ENCODE data around the gene TMEM82. TPM values are rescaled to one million over a fixed set of nuclear protein-coding genes. Genes with fewer than 3 reads are reported as not detected.

TMEM82 gene
- total RNA-seq, 4 donors from 2014 or later: 2.5 to 42.4 (median 32.7) TPM

GRCh38 chr1:15744122-15744679 is 1.9 kb downstream of the TMEM82 start:
- no peak overlapping the region for H3K4me3 ChIP-seq
- no peak for DNase-seq
- H3K9me3 ChIP-seq: no peaks in the 10 kb centered on the region
- no peak overlapping the region for H3K27ac ChIP-seq
- H3K36me3 ChIP-seq: peaks cover 0 to 2% (median 0%) of the 10 kb centered on the region in 3 donors
- H3K27me3 ChIP-seq: no peaks in the 10 kb centered on the region
- TF ChIP-seq POLR2A (IDR thresholded peaks at IDR 0.05) (no peak), CTCF (IDR thresholded peaks at IDR 0.05) (no peak)
- peaks cover 0 to 17% (median 3%) of the 10 kb centered on the region in 4 donors for H3K4me1 ChIP-seq

- DNase-seq: no peak
- no peaks in the 10 kb centered on the region for H3K36me3 ChIP-seq
- H3K4me1 ChIP-seq: peaks cover 0 to 13% (median 0%) of the 10 kb centered on the region in 4 donors
- no peak overlapping the region for H3K27ac ChIP-seq
- no peak for TF ChIP-seq CTCF (IDR thresholded peaks at IDR 0.05)
- no peak for TF ChIP-seq POLR2A (IDR thresholded peaks at IDR 0.05)
- no peaks in the 10 kb centered on the region for H3K27me3 ChIP-seq
- H3K4me3 ChIP-seq: no peak overlapping the region
- H3K9me3 ChIP-seq: no peaks in the 10 kb centered on the region
Observed at GRCh38 chr1:15747378-15747777, 5.1 kb downstream of the TMEM82 start.

GRCh38 chr1:15748264-15748663 is 6.0 kb downstream of the TMEM82 start:
- H3K36me3 ChIP-seq: no peaks in the 10 kb centered on the region
- TF ChIP-seq POLR2A (IDR thresholded peaks at IDR 0.05) (no peak), CTCF (IDR thresholded peaks at IDR 0.05) (no peak)

GRCh38 chr1:15748690-15749398 is 6.5 kb downstream of the TMEM82 start:
- no peaks in the 10 kb centered on the region for H3K9me3 ChIP-seq
- no peak overlapping the region for H3K4me3 ChIP-seq
- no peak overlapping the region for H3K27ac ChIP-seq
- DNase-seq: no peak
- peaks cover 0 to 13% (median 0%) of the 10 kb centered on the region in 4 donors for H3K4me1 ChIP-seq
- TF ChIP-seq POLR2A (IDR thresholded peaks at IDR 0.05): no peak
- no peaks in the 10 kb centered on the region for H3K36me3 ChIP-seq
- no peaks in the 10 kb centered on the region for H3K27me3 ChIP-seq

More at GRCh38 chr1:15748264-15748663, 6.0 kb downstream of the TMEM82 start:
- no peak for DNase-seq
- Histone ChIP-seq H3K9me3 (no peaks in the 10 kb centered on the region), H3K27ac (no peak overlapping the region), H3K4me3 (no peak overlapping the region), H3K27me3 (no peaks in the 10 kb centered on the region), H3K4me1 (peaks cover 0 to 13% (median 0%) of the 10 kb centered on the region in 4 donors)

- no peak overlapping the region for H3K27ac ChIP-seq
- no peak for DNase-seq
- H3K27me3 ChIP-seq: no peaks in the 10 kb centered on the region
Observed at GRCh38 chr1:15749399-15750291, 7.3 kb downstream of the TMEM82 start.

More at GRCh38 chr1:15749399-15750291, 7.3 kb downstream of the TMEM82 start:
- TF ChIP-seq CTCF (IDR thresholded peaks at IDR 0.05) (no peak), POLR2A (IDR thresholded peaks at IDR 0.05) (no peak)
- H3K4me1 ChIP-seq: peaks cover 0 to 13% (median 0%) of the 10 kb centered on the region in 4 donors
- H3K9me3 ChIP-seq: no peaks in the 10 kb centered on the region
- H3K4me3 ChIP-seq: no peak overlapping the region
- H3K36me3 ChIP-seq: no peaks in the 10 kb centered on the region

All from Peyer's patch (tissue), 4 donors.